Caco-2 (cell line): ENCODE measurements around the gene VEPH1. TPM values are rescaled to one million over a fixed set of nuclear protein-coding genes. Genes with fewer than 3 reads are reported as not detected.

Experiments
- BruUV-seq: library from RNA; stranded (reverse); fragments of 400-500 nt; replicated peaks from 2 replicates; lab custom pipeline; 2021; lab: Mats Ljungman, UMichigan
- CTCF ChIA-PET: fragments of 300-600 bp; sonication (Branson Sonifier 250); formaldehyde crosslinking; loops from one replicate; lab custom pipeline; 2022; ENCODE audit warnings: antibody characterized with exemption; lab: Charles Lee
- POLR2A ChIA-PET: fragments of 300-600 bp; sonication (Branson Sonifier 250); formaldehyde crosslinking; loops from one replicate; lab custom pipeline; 2022; ENCODE audit warnings: antibody characterized with exemption; lab: Charles Lee
- DNase-seq, 2 experiments: peaks; one replicate each; pipeline versions ENCODE4 v3.0.0 to v3.0.0-alpha.2; 2020 to 2022
- H3K27me3 ChIP-seq: replicated peaks from 2 replicates; pipeline ENCODE4 v1.6.0; 2011; ENCODE audit warnings: low read length; ENCODE audit not compliant: control insufficient read depth, insufficient read depth
- H3K36me3 ChIP-seq: 2 replicates; pipeline ENCODE4 v1.5.1; 2011; ENCODE audit warnings: low read length; ENCODE audit not compliant: control insufficient read depth, insufficient read depth
- H3K4me1 ChIP-seq: fragments of 250-450 bp; sonication (Bioruptor Pico); 2 replicates; pipeline ENCODE4 v1.5.1; 2020; ENCODE audit warnings: mild to moderate bottlenecking
- H3K4me3 ChIP-seq: 2 replicates; pipeline ENCODE4 v1.5.1; 2011; ENCODE audit warnings: low read depth, mild to moderate bottlenecking, control low read depth, low read length
- H3K9me3 ChIP-seq: fragments of 250-450 bp; sonication (Bioruptor Pico); 2 replicates; pipeline ENCODE4 v1.5.1; 2020; ENCODE audit warnings: mild to moderate bottlenecking, moderate library complexity
- H3K27ac Mint-ChIP-seq: one replicate; pipeline ENCODE4 v1.8.0; 2022; ENCODE audit warnings: mixed read lengths; ENCODE audit not compliant: unreplicated experiment
- H3K27me3 Mint-ChIP-seq: one replicate; pipeline ENCODE4 v1.8.0; 2022; ENCODE audit warnings: mixed read lengths; ENCODE audit not compliant: insufficient read depth, unreplicated experiment
- H3K36me3 Mint-ChIP-seq: one replicate; pipeline ENCODE4 v1.8.0; 2022; ENCODE audit warnings: mild to moderate bottlenecking, mixed read lengths; ENCODE audit not compliant: insufficient read depth, unreplicated experiment
- H3K4me1 Mint-ChIP-seq: one replicate; pipeline ENCODE4 v1.8.0; 2022; ENCODE audit warnings: low read depth, mixed read lengths; ENCODE audit not compliant: unreplicated experiment
- H3K4me3 Mint-ChIP-seq: one replicate; pipeline ENCODE4 v1.8.0; 2022; ENCODE audit warnings: mild to moderate bottlenecking, moderate library complexity, mixed read lengths; ENCODE audit not compliant: unreplicated experiment
- H3K9me3 Mint-ChIP-seq: one replicate; pipeline ENCODE4 v1.8.0; 2022; ENCODE audit warnings: mixed read lengths; ENCODE audit not compliant: unreplicated experiment
- intact Hi-C: fragments of 100-400 bp; cut with micrococcal nuclease; formaldehyde crosslinking; loops from one replicate; pipeline ENCODE4 v1.10.0; 2022; ENCODE audit not compliant: unreplicated experiment
- total RNA-seq: library from RNA; stranded (reverse); gene quantifications from 2 replicates; pipeline ENCODE4 v1.2.3, GENCODE V29; 2022
- TF ChIP-seq, protein P1 (sequence below), 2 experiments: fragments of 200-600 bp in 1 of 2; IDR thresholded peaks; 1 replicate in 1 of 2; 2 replicates in 1 of 2; pipeline versions ENCODE4 v1.5.1 to v1.8.0; 2011 to 2022; ENCODE audit warnings: antibody characterized with exemption in 1 of 2, control low read depth in 1 of 2, inconsistent platforms in 1 of 2, low read depth in 1 of 2, low read length in 1 of 2, mild to moderate bottlenecking in 1 of 2, moderate library complexity in 1 of 2; ENCODE audit not compliant: insufficient read depth in 1 of 2, severe bottlenecking in 1 of 2, unreplicated experiment in 1 of 2

Gene VEPH1
- total RNA-seq, 1 experiment from 2014 or later, result 12.0 TPM

- H3K4me3 Mint-ChIP-seq, result no peak overlapping the region
- POLR2A ChIA-PET, result no interaction called here
- no peak overlapping the region for H3K27ac Mint-ChIP-seq
- Histone ChIP-seq H3K4me3 (no peak overlapping the region), H3K36me3 (no peaks in the 10 kb centered on the region), H3K9me3 (no peaks in the 10 kb centered on the region), H3K27me3 (no peaks in the 10 kb centered on the region), H3K4me1 (no peaks in the 10 kb centered on the region)
- no peaks in the 10 kb centered on the region for H3K36me3 Mint-ChIP-seq
- H3K27me3 Mint-ChIP-seq, result peaks cover 15% of the 10 kb centered on the region
- H3K4me1 Mint-ChIP-seq, result no peaks in the 10 kb centered on the region
- TF ChIP-seq, protein P1, sequence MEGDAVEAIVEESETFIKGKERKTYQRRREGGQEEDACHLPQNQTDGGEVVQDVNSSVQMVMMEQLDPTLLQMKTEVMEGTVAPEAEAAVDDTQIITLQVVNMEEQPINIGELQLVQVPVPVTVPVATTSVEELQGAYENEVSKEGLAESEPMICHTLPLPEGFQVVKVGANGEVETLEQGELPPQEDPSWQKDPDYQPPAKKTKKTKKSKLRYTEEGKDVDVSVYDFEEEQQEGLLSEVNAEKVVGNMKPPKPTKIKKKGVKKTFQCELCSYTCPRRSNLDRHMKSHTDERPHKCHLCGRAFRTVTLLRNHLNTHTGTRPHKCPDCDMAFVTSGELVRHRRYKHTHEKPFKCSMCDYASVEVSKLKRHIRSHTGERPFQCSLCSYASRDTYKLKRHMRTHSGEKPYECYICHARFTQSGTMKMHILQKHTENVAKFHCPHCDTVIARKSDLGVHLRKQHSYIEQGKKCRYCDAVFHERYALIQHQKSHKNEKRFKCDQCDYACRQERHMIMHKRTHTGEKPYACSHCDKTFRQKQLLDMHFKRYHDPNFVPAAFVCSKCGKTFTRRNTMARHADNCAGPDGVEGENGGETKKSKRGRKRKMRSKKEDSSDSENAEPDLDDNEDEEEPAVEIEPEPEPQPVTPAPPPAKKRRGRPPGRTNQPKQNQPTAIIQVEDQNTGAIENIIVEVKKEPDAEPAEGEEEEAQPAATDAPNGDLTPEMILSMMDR (IDR thresholded peaks at IDR 0.05; ENCODE audit: insufficient read depth in 1 of 2, low read depth in 1 of 2, low read length in 1 of 2, severe bottlenecking in 1 of 2, unreplicated experiment in 1 of 2), result no peak
- BruUV-seq, result no TSS peak
- intact Hi-C loops, result no loop called here
- H3K9me3 Mint-ChIP-seq, result no peaks in the 10 kb centered on the region
- CTCF ChIA-PET, result no interaction called here
- no peak for DNase-seq
Measured at GRCh38 chr3:157427901-157428300, 75.3 kb downstream of the VEPH1 start.

DNA sequence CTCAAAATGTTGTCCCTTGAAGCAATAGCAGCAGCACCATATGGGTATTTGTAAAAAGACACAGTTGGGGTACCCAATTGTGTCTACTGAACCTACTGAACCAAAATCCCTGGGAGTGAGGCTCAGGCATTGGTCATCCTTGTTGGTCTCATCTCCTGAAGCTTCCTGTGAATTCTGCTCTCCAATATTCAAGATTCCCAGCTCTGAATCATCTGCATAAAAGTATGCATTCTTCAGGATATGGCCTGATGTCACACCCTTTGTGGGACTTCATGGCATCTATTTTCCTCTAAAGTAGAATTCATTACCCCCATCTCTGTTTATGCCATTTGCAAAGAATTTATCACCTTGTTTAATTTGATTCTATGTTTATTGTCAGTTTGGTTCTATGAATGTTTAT is 79.9 kb downstream of the VEPH1 start:
- H3K4me1 ChIP-seq, result no peaks in the 10 kb centered on the region
- H3K9me3 Mint-ChIP-seq, result no peaks in the 10 kb centered on the region
- H3K27me3 Mint-ChIP-seq, result peaks cover 6% of the 10 kb centered on the region
- DNase-seq, result no peak
- no peaks in the 10 kb centered on the region for H3K4me1 Mint-ChIP-seq
- POLR2A ChIA-PET, result interaction anchor here (0.5 kb wide), 1 partner anchor 152 kb away, joined by 3 read pairs; no protein-coding TSS in a partner anchor
- H3K27ac Mint-ChIP-seq, result no peak overlapping the region
- TF ChIP-seq, protein P1 (IDR thresholded peaks at IDR 0.05; ENCODE audit: insufficient read depth in 1 of 2, low read depth in 1 of 2, low read length in 1 of 2, severe bottlenecking in 1 of 2, unreplicated experiment in 1 of 2), result no peak
- CTCF ChIA-PET, result no interaction called here
- no TSS peak for BruUV-seq
- no peak overlapping the region for H3K4me3 Mint-ChIP-seq
- intact Hi-C loops, result no loop called here
- H3K36me3 ChIP-seq, result no peaks in the 10 kb centered on the region
- no peaks in the 10 kb centered on the region for H3K36me3 Mint-ChIP-seq
- no peaks in the 10 kb centered on the region for H3K9me3 ChIP-seq
- no peak overlapping the region for H3K4me3 ChIP-seq
- no peaks in the 10 kb centered on the region for H3K27me3 ChIP-seq

GRCh38 chr3:157420606-157421130 is 82.5 kb downstream of the VEPH1 start:
- Mint-ChIP-seq H3K4me3 (no peak overlapping the region), H3K27ac (no peak overlapping the region), H3K36me3 (no peaks in the 10 kb centered on the region), H3K27me3 (peaks cover 12% of the 10 kb centered on the region), H3K4me1 (peaks cover 7% of the 10 kb centered on the region), H3K9me3 (no peaks in the 10 kb centered on the region)
- Histone ChIP-seq H3K27me3 (no peaks in the 10 kb centered on the region), H3K4me1 (no peaks in the 10 kb centered on the region), H3K9me3 (no peaks in the 10 kb centered on the region), H3K4me3 (no peak overlapping the region), H3K36me3 (no peaks in the 10 kb centered on the region)
- TF ChIP-seq, protein P1 (IDR thresholded peaks at IDR 0.05; ENCODE audit: insufficient read depth in 1 of 2, low read depth in 1 of 2, low read length in 1 of 2, severe bottlenecking in 1 of 2, unreplicated experiment in 1 of 2), result no peak
- ChIA-PET CTCF (no interaction called here), POLR2A (no interaction called here)
- BruUV-seq, result no TSS peak
- DNase-seq, result no peak
- intact Hi-C loops, result no loop called here
